ENCODE data around the gene WASF2.

Gene WASF2, protein sequence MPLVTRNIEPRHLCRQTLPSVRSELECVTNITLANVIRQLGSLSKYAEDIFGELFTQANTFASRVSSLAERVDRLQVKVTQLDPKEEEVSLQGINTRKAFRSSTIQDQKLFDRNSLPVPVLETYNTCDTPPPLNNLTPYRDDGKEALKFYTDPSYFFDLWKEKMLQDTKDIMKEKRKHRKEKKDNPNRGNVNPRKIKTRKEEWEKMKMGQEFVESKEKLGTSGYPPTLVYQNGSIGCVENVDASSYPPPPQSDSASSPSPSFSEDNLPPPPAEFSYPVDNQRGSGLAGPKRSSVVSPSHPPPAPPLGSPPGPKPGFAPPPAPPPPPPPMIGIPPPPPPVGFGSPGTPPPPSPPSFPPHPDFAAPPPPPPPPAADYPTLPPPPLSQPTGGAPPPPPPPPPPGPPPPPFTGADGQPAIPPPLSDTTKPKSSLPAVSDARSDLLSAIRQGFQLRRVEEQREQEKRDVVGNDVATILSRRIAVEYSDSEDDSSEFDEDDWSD

DNA sequence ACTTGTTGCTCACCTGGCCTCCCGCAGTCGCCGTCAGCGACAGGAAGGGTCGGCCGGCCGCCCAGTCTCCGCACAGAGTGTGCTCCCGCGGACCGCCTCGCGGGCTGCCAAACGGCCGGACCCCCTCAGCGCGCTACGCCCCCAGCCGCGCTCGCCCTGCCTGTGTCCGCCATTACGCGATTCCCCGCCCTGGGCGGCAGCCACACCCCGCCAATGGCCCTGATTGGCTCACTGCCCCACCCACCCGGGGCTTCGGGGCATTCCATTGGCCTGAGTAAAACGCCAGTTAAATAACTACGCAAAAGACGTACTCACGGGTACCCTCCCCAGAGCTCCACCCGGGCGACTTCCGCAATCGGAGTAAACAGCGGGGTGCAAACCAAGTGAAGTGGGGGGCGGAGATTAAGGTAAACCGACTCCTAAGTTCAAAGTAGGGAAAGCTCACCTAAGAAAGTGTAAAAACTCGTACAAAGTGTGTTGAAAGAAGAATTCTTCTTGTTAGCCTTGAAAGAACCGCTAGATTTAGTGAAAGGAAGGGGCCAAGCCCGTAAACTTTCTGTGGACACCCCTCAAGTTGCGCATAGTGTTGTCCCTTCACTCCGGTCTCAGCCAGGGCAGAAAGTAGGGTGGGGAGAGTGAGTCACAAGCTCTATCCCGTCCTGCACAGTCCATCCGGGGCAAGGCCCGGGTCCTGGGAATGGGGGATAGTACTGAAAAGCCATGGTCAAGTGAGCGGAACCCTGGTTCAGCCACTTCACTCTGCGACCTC is at the start of gene WASF2:
TSS of gene WASF2 (minus strand) at position 195 of the 769 bp plus-strand sequence. CDS start 61,277 bp downstream, outside the sequence.
- TF ChIP-seq GATA2 (IDR thresholded peaks at IDR 0.05; ENCODE audit: low read depth, low read length) = no peak
- no peak for TF ChIP-seq GATA3 (IDR thresholded peaks at IDR 0.05; ENCODE audit: low read depth, low read length)

DNA sequence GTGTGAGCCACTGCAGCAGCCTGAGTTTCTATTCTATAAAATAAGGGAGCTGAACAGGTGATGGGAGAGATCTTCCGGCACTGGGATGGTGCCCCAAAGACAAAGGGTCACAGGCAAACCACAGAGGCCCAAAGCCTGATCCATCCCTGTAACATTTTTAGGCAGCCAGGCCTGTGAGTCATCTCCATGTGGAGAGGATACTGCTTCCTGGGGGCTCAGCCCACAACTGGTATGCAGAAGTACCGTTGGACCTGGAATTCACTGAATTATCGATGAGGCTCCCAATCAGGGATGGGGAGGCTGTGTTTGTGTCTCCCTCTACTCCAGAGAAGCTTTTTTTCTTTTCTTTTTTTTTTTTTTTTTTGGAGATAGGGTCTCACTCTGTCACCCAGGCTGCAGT is 48.8 kb upstream of the WASF2 start:
- TF ChIP-seq GATA2 (IDR thresholded peaks at IDR 0.05; ENCODE audit: low read depth, low read length) (no peak), GATA3 (IDR thresholded peaks at IDR 0.05; ENCODE audit: low read depth, low read length) (no peak)

DNA sequence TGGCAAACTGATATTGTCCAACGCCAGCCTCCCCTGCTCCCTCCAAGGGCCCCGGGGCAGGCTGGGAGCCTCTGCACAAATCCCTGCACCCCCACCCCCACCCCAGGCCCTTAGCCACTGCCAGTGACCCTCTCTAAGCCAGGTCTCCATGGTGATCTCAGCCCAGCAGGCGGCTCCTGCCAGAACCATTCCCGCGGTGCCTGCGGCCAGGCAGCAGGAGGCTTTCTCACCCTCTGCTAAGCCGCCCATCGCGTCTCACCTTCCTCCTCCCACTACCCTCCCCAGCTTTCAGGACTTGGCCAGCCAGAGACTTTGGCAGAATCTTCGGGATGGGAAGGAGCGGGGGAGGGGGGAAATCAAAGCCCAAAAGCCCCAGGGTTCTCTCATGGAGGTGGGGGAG is 46.8 kb upstream of the WASF2 start:
- TF ChIP-seq GATA3 (IDR thresholded peaks at IDR 0.05; ENCODE audit: low read depth, low read length) (no peak), GATA2 (IDR thresholded peaks at IDR 0.05; ENCODE audit: low read depth, low read length) (no peak)

DNA sequence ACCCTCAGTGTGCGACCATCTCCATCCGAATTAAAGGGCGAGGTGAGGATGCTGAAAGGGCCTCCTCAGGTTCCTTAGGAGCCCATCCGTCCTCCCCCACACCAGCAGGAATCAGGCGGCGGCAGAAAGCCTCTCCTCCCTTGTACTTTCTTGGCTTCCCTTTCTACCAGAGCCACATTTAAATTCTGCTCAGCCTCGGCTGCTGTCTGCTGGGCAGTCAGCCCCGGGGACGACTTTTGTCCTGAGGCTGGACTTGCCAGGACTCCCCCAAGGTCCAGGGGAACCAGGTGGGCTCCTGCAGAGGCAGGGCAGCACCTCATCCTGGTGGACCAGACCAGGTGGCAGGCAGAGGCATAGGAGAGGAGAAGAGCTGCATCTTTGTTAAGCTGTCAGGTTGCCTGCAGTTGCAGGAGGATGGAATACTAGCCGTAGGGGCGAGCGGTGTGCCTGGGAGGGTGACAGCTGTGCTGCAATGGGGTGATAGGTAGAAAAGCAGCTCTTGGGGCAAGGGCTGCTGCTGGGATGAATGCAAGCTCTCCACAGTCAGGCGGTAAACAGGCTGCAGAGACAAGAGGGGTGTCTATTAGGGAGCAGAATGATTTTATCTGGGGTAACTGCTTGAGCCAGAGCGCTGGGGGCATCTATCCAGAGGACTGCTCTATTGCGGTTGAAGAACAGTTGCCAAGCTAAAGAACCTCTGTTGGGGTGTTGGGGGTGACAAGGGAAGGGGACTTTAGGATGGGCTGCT is 46.2 kb upstream of the WASF2 start:
- TF ChIP-seq GATA2 (IDR thresholded peaks at IDR 0.05; ENCODE audit: low read depth, low read length) = peak; percentile 68
- no peak for TF ChIP-seq GATA3 (IDR thresholded peaks at IDR 0.05; ENCODE audit: low read depth, low read length)

DNA sequence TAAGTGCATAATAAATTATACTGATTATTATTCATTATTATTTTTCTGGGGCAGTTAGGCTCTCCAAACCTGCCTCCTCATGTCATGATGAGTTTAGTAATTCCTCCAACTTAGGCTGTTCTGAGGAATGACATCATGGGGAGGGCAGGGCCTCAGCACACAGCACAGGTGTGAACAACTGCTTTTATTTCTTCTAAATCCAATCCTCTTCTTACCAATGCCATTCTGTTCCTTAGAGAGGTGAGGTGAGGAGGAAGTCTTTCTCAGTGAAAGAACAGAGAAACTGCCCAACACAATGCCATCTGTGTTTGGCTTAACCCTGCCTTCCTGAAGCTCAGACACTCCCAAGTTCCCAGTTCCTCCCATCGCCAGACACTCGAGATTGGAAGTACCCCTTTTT is 45.4 kb upstream of the WASF2 start:
- no peak for TF ChIP-seq GATA3 (IDR thresholded peaks at IDR 0.05; ENCODE audit: low read depth, low read length)

DNA sequence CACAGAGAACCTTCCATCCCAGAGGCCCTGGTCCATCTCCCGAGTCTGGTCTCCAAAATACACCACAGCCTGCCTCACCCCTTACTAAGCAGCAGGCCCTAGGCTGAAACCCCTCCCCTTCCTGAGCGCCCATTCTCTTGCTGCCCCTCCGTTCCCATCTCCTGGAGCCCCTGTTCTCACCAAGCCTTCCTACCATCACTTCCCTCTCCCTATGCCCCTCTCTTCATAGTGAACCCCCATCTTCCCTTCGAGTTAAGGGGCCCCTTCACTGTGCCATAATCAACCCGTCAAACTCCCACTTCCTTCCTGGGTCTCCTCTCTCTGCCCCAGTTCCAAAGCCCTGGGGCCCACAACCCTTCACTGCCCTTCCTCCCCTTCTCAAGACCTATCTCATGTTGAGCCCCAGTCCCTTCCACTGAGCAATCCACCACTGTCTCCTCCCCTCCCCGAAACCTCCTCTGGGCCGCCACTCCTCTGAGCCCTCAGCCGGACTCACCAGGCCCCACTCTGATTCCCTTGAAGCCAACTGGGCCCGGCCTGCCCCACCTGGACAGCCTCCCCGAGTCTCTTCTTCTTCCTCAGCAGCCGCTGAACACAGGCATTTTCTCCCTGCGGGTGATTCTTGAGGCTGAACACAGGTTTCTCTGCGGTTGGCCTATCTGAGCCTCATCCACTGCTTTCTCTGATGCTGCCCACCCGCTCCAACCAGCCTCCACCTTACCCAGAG is 42.2 kb upstream of the WASF2 start:
- TF ChIP-seq GATA2 (IDR thresholded peaks at IDR 0.05; ENCODE audit: low read depth, low read length) (no peak), GATA3 (IDR thresholded peaks at IDR 0.05; ENCODE audit: low read depth, low read length) (no peak)

DNA sequence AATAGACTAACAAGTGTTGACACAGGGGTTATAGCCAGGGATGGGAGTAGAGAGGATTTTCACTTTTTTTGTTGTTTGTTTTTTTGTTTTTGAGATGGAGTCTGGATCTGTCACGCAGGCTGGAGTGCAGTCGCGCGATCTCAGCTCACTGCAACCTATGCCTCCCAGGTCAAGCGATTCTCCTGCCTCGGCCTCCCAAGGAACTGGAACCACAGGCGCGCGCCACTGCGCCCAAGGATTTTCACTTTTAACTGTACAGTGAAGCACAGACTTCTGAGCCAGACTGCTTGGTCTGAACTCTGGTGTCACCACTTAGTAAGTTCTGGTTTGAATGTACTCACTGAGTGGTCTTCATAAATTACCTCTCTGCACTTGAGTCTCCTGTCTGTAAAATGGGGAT is 40.2 kb upstream of the WASF2 start:
- TF ChIP-seq GATA2 (IDR thresholded peaks at IDR 0.05; ENCODE audit: low read depth, low read length) (no peak), GATA3 (IDR thresholded peaks at IDR 0.05; ENCODE audit: low read depth, low read length) (no peak)

DNA sequence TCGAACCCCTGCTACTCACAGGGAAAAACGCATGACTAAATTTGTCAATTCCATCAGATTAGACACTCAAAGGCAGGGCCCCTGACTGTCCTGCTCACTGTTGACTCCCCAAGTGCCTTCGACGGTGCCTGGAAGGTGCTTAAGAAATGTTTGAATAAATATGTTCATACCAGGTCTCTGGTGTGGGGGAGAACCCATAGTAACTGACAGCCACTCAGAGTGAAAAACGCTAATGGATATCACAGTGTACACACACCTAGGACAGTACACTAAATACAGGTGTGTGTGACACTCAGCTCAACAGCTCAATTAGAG is 39.7 kb upstream of the WASF2 start:
- TF ChIP-seq GATA2 (IDR thresholded peaks at IDR 0.05; ENCODE audit: low read depth, low read length) (no peak), GATA3 (IDR thresholded peaks at IDR 0.05; ENCODE audit: low read depth, low read length) (no peak)

DNA sequence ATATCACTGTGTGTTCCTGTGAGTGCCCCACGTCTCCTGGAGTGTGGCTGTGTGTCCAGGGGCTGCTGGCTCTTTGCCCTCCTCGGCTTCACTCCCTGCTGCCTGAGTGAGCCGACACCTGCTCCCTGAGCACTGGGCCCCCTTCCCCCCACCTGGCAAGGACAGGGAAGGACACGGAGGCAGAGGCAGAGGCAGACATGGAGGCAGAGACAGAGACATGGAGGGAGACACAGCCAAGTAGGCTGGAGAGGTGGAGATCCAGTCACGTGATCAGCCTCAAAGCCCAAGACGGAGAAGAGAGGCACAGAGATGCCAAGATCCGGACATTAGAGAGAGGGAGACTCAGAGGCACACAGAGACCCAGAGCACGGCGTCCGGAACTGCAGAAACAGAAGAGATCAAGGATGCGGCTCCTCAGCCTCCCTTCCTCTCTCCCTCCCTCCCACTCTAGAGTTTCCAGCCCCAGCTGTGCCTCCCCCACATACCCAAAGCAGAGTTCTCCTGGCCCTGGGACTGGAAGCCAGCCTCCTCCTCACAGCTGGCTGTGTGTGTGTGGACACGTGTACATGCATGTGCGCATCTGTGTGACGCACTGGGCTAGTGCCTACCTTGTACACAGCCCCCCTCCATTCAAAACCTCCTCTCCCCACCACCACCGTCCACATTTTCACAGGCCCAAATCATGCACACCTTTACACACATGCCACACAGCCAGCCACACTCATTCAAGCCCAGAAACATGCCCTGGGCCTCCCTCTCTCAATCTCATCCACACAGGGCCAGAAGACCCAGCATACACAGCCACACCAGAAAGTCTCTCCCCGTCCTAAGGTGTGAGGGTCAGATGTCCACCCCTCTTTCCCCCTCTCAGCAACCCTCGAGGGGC is 39.1 kb upstream of the WASF2 start:
- TF ChIP-seq GATA3 (IDR thresholded peaks at IDR 0.05; ENCODE audit: low read depth, low read length) (no peak), GATA2 (IDR thresholded peaks at IDR 0.05; ENCODE audit: low read depth, low read length) (no peak)

DNA sequence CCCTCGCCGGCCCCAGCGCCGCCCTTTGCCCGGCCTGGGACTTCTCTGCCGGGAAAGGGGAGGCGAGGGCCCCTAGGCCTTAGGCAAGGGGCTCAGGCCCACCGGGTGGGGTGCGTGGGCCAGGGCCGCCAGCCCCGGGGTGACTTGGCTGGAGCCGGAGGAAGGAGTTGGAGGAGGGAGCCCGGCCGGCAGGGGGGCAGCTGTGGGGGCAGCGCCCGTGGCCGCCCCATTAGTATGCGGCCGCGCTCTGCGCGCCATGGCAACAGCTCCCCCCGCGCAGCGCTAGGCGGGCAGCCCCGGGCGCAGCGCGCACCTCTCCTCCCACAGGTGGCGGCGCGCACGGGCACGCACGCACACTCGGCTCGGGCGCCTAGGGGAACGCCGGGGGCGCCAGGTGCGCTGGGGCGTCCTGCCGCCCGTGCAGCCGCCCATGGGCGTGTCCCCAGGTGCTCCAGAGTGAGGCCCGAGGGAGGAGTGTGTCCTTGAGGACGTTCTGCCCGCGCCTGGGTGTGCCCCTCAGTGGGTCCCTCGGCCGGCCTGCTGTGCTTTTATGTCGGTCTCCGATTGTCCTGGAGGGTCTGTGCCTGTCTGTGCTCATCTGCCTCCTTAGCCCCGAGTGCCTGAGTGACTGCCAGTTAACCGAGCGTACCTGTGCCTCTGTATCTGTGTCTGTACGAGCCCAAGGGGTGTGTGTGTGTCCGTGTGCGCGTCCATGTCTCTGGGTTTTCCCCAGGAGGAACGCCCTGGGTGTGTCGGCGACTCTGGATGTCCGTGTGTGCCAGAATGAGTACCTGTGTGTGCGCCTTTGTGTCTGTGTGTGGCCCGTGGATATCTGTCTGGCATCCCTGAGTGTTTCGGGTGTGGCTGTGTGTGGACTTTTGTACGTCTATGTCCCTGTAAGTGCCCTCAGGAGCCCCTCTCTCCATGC is 38.2 kb upstream of the WASF2 start:
- no peak for TF ChIP-seq GATA3 (IDR thresholded peaks at IDR 0.05; ENCODE audit: low read depth, low read length)
- no peak for TF ChIP-seq GATA2 (IDR thresholded peaks at IDR 0.05; ENCODE audit: low read depth, low read length)

DNA sequence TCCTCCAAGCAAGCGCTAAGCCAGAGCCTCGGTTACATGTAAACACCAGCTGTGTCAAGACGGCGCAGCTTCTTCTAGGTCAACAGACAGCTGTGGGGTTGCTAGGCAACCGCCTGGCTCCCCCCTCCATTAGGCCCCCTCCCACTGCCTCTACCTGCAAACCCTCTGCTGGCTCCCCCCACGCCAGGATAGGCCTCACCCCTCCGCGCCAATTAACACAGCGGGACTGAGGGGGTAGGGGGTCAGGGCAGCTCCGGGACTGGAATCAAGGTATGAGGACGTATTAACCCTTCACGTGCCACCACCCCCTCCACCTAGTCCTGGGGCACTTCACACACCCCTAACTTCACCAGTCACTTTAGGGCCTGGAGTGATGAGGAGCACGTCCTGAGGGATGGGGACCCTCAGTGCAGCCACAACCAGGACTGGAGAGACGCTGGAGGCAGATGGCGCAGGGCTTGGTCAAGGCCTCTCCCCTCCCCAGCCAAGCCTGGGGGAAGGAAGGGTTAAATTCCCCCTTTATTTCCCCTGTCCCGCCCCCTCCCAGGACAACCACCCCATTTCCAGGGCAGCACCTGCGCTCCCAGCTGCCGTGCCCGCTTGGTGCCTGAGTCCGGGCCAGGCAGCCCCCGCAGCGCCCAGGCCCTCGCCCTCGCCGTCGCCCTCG is 37.4 kb upstream of the WASF2 start:
- TF ChIP-seq GATA2 (IDR thresholded peaks at IDR 0.05; ENCODE audit: low read depth, low read length) = no peak
- TF ChIP-seq GATA3 (IDR thresholded peaks at IDR 0.05; ENCODE audit: low read depth, low read length) = no peak
